RWPE1 (cell line): ENCODE data around the gene ZBTB33.
A peak's percentile ranks its signal among the peaks of the same experiment; 100 is the strongest.

Experiments used
- CTCF ChIA-PET: fragments of 350-600 bp; sonication (Branson Sonifier 250); formaldehyde crosslinking; extraction: SDS; loops from one replicate; lab custom pipeline; 2021; lab: Yijun Ruan, JAX
- POLR2A ChIA-PET: fragments of 400-600 bp; formaldehyde crosslinking; extraction: SDS; loops from one replicate; lab custom pipeline; 2020; ENCODE audit warnings: antibody characterized with exemption; ENCODE audit not compliant: low non-redundant PET; lab: Yijun Ruan, JAX
- DNase-seq: peaks from one replicate; pipeline ENCODE4 v3.0.0; 2012; ENCODE audit warnings: low spot score
- H3K27ac ChIP-seq: fragments of 450-650 bp; 2 replicates; pipeline ENCODE4 v1.5.1; 2017
- TF ChIP-seq, protein P1 (sequence below): fragments of 450-650 bp; conservative IDR thresholded peaks from 2 replicates; pipeline ENCODE4 v1.5.1; 2017; ENCODE audit warnings: low read depth, mild to moderate bottlenecking

The ZBTB33 gene

GRCh38 chrX:120262859-120263708, 12.5 kb downstream of the ZBTB33 start:
- ChIA-PET CTCF (no interaction called here), POLR2A (no interaction called here)
- DNase-seq: no peak
- H3K27ac ChIP-seq: no peak overlapping the region
- TF ChIP-seq, protein P1, sequence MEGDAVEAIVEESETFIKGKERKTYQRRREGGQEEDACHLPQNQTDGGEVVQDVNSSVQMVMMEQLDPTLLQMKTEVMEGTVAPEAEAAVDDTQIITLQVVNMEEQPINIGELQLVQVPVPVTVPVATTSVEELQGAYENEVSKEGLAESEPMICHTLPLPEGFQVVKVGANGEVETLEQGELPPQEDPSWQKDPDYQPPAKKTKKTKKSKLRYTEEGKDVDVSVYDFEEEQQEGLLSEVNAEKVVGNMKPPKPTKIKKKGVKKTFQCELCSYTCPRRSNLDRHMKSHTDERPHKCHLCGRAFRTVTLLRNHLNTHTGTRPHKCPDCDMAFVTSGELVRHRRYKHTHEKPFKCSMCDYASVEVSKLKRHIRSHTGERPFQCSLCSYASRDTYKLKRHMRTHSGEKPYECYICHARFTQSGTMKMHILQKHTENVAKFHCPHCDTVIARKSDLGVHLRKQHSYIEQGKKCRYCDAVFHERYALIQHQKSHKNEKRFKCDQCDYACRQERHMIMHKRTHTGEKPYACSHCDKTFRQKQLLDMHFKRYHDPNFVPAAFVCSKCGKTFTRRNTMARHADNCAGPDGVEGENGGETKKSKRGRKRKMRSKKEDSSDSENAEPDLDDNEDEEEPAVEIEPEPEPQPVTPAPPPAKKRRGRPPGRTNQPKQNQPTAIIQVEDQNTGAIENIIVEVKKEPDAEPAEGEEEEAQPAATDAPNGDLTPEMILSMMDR: no peak

DNA sequence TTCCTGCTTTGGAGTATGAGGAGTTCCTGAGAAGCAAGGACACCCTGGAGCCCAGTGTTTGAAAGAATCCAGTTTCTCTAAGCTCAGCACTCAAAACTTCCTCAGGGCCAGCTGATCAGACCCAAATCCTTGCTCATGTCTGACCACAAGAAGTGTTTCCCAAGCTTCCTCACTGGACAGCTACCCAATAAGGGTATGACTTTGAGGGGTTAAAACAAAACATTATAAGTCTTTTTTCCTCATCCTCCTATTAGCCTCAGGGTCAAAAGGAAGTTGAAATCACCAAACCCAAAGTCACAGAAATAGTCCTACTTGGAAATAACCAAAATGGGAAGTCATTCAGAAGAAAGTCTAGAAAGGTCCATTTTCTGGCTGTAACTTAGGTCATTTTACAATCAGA, 13.7 kb downstream of the ZBTB33 start:
- H3K27ac ChIP-seq: no peak overlapping the region
- TF ChIP-seq, protein P1: no peak
- CTCF ChIA-PET: no interaction called here
- POLR2A ChIA-PET: no interaction called here
- no peak for DNase-seq

DNA sequence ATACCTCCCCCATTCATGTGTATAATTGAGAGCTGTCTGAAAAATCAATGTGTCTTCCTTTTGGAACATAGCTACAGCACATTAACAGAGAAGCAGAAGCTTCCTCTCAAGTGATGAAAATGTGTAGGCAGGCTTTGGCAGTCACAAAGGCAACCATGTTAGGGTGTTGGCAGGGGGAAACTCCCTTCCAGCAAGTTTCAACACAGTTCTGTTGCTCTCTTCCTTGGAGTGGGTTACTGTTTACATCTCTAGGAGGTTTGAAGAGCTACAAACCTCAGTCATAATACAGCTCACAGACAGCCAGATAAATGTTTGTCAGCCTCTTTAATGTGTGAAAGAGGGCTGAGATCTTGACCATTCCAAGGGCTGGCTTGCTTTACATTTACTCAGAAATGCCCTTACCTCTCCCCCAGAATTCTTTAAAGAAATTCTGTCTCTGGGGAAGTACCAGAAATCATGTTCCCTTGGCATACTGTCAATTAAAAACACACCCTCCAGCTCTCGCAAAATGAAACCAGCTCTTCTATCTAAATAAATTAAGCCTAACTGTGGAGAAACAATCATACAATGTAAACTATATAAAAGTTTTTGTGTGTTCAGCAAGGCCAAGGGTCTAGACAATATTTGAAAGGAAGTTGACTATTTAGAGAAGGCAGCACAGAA, 18.9 kb downstream of the ZBTB33 start:
- POLR2A ChIA-PET: no interaction called here
- no peak overlapping the region for H3K27ac ChIP-seq
- peak; percentile 16 for DNase-seq
- TF ChIP-seq, protein P1: no peak
- CTCF ChIA-PET: no interaction called here

DNA sequence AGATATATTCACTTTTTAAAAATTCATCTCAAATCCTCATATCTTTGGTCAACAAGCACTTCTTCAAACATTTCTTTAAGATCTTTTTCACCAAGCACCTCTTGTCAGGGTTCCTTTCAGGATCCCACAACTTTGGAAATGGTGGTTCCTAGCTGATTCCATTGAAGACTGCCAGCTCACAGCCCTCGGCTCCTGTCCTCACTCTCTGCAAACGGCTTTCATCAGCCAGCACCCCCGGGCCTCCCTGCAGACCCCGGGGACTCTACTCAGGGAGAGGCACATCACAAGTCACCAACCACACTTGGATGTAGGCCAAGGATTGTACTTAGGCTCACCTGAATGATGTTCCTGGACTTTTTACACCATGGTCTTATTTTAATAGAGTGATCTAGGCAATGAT, 20.0 kb downstream of the ZBTB33 start:
- CTCF ChIA-PET: no interaction called here
- DNase-seq: no peak
- peak overlapping the region; percentile 69 for H3K27ac ChIP-seq
- POLR2A ChIA-PET: no interaction called here
- TF ChIP-seq, protein P1: no peak

DNA sequence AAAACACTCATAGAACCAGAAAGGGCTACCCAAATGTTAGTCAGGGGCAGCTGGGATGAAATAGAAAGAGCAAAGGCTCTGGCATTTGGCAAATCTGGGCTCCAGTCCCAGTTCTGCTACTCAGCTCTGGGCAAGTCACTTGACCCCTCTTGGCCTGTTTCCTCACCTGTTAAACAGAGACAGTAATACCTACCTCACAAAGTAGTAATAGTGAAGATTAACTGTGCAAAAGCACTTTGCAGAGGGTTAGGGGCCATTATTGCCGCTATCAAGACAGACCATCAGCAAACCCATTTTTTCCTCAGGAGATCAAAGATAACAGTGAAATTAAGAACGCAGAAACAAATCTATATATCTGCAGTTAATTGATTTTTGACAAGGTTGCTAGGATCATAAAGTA, 20.6 kb downstream of the ZBTB33 start:
- ChIA-PET POLR2A (interaction anchor here (0.6 kb wide), 1 partner anchor 198 kb away, joined by 3 read pairs; no protein-coding TSS in a partner anchor), CTCF (no interaction called here)
- no peak overlapping the region for H3K27ac ChIP-seq
- TF ChIP-seq, protein P1: no peak
- no peak for DNase-seq

- no peak for DNase-seq
- POLR2A ChIA-PET: no interaction called here
- no peak overlapping the region for H3K27ac ChIP-seq
- CTCF ChIA-PET: no interaction called here
- TF ChIP-seq, protein P1: no peak
These were observed 23.5 kb downstream of the ZBTB33 start for GRCh38 chrX:120274145-120274544.
